Astrocyte (in vitro differentiated cells and primary cell): ENCODE data around the gene METTL16.

ENCODE experiments used
- EZH2 ChIP-seq: IDR thresholded peaks from 2 replicates; pipeline ENCODE4 v1.6.1; 2012; ENCODE audit warnings: mild to moderate bottlenecking, low read length, inconsistent platforms; ENCODE audit not compliant: insufficient read depth
- TF ChIP-seq, protein P1 (sequence below): IDR thresholded peaks from 2 replicates; pipeline ENCODE4 v1.5.1; 2011; ENCODE audit warnings: low read depth, mild to moderate bottlenecking, inconsistent platforms, low read length, moderate library complexity; ENCODE audit not compliant: insufficient read depth

DNA sequence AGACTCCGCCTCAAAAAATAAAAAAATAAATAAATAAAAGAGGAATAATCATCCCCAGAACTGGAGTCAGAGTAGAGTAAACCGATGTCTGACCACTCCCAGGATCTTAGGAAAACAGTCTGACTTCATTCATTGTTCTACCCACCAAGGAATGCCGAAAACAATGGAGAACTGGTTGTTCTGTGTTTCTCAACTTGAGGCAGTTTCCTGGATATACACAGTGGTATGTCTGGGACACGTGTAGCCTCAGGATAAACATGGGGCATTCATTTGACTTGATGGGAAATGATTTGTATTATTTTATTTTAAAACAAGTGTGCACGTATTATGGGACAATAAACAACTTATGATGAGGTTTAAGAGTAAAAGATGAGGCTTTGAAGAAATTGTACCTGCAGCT, 49.0 kb upstream of the METTL16 start:
- TF ChIP-seq, protein P1, sequence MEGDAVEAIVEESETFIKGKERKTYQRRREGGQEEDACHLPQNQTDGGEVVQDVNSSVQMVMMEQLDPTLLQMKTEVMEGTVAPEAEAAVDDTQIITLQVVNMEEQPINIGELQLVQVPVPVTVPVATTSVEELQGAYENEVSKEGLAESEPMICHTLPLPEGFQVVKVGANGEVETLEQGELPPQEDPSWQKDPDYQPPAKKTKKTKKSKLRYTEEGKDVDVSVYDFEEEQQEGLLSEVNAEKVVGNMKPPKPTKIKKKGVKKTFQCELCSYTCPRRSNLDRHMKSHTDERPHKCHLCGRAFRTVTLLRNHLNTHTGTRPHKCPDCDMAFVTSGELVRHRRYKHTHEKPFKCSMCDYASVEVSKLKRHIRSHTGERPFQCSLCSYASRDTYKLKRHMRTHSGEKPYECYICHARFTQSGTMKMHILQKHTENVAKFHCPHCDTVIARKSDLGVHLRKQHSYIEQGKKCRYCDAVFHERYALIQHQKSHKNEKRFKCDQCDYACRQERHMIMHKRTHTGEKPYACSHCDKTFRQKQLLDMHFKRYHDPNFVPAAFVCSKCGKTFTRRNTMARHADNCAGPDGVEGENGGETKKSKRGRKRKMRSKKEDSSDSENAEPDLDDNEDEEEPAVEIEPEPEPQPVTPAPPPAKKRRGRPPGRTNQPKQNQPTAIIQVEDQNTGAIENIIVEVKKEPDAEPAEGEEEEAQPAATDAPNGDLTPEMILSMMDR = no peak
- TF ChIP-seq EZH2 = no peak
